Measurements from ENCODE around the gene ERCC5.

Gene ERCC5

DNA sequence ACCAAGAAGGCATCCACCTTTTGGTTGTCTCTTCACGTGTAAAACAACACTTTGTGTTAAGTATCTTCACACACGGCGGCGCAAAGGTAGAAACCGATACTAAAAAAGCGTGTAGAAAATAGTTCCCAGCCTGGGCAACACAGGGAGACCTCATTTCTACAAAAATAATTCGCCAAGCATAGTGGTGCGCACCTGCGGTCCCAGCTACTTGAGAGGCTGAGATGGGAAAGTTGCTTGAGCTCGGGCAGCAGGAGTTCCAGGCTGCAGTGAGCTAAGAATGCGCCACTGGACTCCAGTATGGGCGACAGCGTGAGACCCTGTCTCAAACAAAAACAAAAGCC lies 573 bp upstream of the ERCC5 start:
- peak overlapping the region; percentile 81 for H3K9ac ChIP-seq (ENCODE audit: insufficient read length, low read depth)
- no peaks in the 10 kb centered on the region for H3K27me3 ChIP-seq (ENCODE audit: insufficient read depth, insufficient read length)
- H3K36me3 ChIP-seq (ENCODE audit: insufficient read depth, insufficient read length, low read length), result no peaks in the 10 kb centered on the region
- no peak for DNase-seq (ENCODE audit: low read depth, low spot score)
- no peaks in the 10 kb centered on the region for H3K9me3 ChIP-seq (ENCODE audit: insufficient read depth, low read length)
- H3K4me1 ChIP-seq (ENCODE audit: insufficient read depth, insufficient read length), result no peaks in the 10 kb centered on the region
- peak overlapping the region; percentile 73 for H3K4me3 ChIP-seq (ENCODE audit: insufficient read length, low read depth)
- TF ChIP-seq YY1 (IDR thresholded peaks at IDR 0.05; ENCODE audit: insufficient read depth, insufficient read length) (no peak), ZNF274 (IDR thresholded peaks at IDR 0.05; ENCODE audit: low read depth, low read length) (no peak), SUZ12 (IDR thresholded peaks at IDR 0.05; ENCODE audit: extremely low read depth, insufficient read depth, insufficient read length) (no peak)

DNA sequence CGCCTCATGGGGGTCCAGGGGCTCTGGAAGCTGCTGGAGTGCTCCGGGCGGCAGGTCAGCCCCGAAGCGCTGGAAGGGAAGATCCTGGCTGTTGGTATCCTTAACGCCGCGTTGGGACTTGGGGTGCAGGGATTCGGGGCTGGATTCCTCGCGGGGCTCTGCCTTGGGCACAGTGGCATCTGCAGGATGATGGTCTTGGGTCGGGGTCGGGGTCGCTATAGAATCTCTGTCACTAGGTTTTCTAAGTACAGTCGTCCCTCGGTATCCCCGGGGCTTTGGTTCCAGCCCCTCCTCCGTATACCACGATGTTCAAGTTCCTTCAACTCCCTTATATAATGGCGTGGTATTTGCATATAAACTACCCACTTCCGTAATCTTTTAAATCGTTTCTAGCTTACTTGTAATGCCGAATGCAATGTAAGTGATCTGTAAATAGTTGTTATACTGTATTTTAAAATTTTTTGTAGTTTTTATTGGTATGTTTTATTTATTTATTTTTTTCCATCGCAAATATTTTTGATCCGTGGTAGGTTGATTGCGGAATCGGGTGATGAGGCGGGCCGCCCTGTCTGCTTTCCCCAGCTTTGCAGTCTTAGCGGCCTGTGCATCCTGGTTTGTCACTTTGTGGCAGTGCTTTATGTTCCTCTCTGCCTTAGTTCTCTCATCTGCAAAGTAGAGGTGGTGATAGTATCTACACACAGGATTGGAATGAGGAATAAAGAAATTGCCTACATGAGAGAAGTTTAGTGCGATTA lies 606 bp downstream of the ERCC5 start:
- TF ChIP-seq ZNF274 (IDR thresholded peaks at IDR 0.05; ENCODE audit: low read depth, low read length), result no peak
- H3K4me1 ChIP-seq (ENCODE audit: insufficient read depth, insufficient read length), result no peaks in the 10 kb centered on the region
- no peaks in the 10 kb centered on the region for H3K36me3 ChIP-seq (ENCODE audit: insufficient read depth, insufficient read length, low read length)
- peak overlapping the region; percentile 81 for H3K9ac ChIP-seq (ENCODE audit: insufficient read length, low read depth)
- H3K4me3 ChIP-seq (ENCODE audit: insufficient read length, low read depth), result peak overlapping the region; percentile 73
- no peak for DNase-seq (ENCODE audit: low read depth, low spot score)
- H3K27me3 ChIP-seq (ENCODE audit: insufficient read depth, insufficient read length), result no peaks in the 10 kb centered on the region
- no peaks in the 10 kb centered on the region for H3K9me3 ChIP-seq (ENCODE audit: insufficient read depth, low read length)

DNA sequence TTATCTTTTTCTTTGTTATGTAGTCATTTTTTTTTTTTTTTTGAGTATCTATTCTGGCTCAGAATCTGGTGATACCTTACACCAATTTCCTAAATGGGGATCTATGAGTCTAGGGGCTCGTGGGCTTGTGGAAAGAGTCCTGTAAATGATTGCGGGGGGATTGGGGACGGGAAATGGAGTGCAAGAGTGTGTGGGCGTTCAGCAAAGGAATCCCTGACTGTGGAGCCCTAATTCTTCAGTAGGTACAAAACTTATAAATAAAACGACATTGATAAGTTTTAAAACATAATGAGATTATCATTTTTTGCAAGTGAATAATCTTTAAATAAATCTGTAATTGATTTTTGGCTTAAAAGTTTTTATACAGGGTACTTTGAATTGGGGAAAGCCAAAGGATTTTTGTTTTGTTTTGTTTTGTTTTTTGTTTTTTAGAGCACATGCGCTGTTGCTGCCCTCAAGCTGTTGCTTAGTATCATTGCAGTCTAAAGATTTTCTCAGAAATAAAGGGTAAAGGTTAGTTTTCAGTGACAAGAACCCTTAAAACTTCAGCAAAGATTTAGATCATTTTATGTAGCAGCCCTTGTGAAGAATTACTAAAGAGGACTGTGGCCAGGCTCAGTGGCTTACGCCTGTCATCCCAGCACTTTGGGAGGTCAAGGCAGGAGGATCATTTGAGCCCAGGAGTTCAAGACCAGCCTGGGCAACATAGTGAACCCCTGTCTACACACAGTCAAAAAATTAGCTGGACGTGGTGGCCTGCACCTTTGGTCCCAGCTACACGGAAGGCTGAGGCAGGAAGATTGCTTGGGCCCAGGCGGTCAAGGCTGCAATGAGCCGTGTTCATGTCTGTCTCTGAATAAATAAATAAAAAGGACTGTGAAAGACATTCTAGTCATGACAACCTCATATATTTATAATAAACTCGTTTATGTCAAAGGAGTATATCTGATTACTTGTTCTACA lies 1.7 kb downstream of the ERCC5 start:
- H3K27me3 ChIP-seq (ENCODE audit: insufficient read depth, insufficient read length), result no peaks in the 10 kb centered on the region
- H3K36me3 ChIP-seq (ENCODE audit: insufficient read depth, insufficient read length, low read length), result no peaks in the 10 kb centered on the region
- DNase-seq (ENCODE audit: low read depth, low spot score), result no peak
- no peaks in the 10 kb centered on the region for H3K4me1 ChIP-seq (ENCODE audit: insufficient read depth, insufficient read length)
- H3K9ac ChIP-seq (ENCODE audit: insufficient read length, low read depth), result no peak overlapping the region
- TF ChIP-seq SUZ12 (IDR thresholded peaks at IDR 0.05; ENCODE audit: extremely low read depth, insufficient read depth, insufficient read length), result no peak
- no peak for TF ChIP-seq ZNF274 (IDR thresholded peaks at IDR 0.05; ENCODE audit: low read depth, low read length)
- no peak for TF ChIP-seq YY1 (IDR thresholded peaks at IDR 0.05; ENCODE audit: insufficient read depth, insufficient read length)
- H3K4me3 ChIP-seq (ENCODE audit: insufficient read length, low read depth), result no peak overlapping the region
- H3K9me3 ChIP-seq (ENCODE audit: insufficient read depth, low read length), result no peaks in the 10 kb centered on the region

DNA sequence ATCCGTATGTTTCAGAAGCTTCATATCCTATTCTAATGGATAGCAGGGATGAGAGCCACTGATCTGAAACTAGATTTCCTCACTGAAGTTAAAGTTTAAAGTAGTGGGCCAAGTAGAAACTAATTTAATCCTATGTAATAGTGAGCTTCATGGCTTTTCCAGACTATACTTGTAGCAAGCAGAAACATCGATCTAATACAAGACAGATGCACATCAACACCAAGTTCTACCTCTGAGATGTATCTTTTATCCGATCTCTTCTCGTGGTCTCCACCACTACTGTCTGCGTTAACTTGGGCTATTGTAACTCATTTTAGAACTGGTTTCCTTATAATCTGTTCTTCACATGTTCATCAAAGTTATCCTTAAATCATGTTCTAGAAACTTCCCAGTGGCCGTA lies 3.1 kb downstream of the ERCC5 start:
- TF ChIP-seq ZNF274 (IDR thresholded peaks at IDR 0.05; ENCODE audit: low read depth, low read length) (no peak), SUZ12 (IDR thresholded peaks at IDR 0.05; ENCODE audit: extremely low read depth, insufficient read depth, insufficient read length) (no peak), YY1 (IDR thresholded peaks at IDR 0.05; ENCODE audit: insufficient read depth, insufficient read length) (no peak)
- Histone ChIP-seq H3K4me1 (ENCODE audit: insufficient read depth, insufficient read length) (no peaks in the 10 kb centered on the region), H3K9me3 (ENCODE audit: insufficient read depth, low read length) (no peaks in the 10 kb centered on the region), H3K27me3 (ENCODE audit: insufficient read depth, insufficient read length) (no peaks in the 10 kb centered on the region), H3K4me3 (ENCODE audit: insufficient read length, low read depth) (no peak overlapping the region), H3K36me3 (ENCODE audit: insufficient read depth, insufficient read length, low read length) (peaks cover under 1% of the 10 kb centered on the region), H3K9ac (ENCODE audit: insufficient read length, low read depth) (no peak overlapping the region)
- no peak for DNase-seq (ENCODE audit: low read depth, low spot score)

DNA sequence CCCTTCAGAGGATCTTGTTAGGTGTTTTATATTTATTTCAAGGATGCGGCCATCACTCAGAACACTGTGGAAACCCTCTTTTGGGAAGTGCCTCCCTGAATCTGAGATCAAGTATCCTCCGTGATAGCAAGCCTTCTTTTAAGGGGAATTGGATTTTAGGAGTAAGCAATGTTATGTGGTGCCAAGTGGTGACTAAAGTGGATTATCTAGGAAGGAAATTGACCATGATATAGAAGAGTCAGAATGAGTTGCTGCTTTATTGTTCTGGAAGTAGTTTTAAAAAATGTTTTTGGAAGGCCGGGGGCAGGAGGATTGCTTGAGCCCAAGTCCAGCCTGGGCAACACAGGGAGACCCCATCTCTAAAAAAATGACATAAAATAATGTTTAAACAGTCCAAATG lies 6.7 kb downstream of the ERCC5 start:
- Histone ChIP-seq H3K4me3 (ENCODE audit: insufficient read length, low read depth) (no peak overlapping the region), H3K36me3 (ENCODE audit: insufficient read depth, insufficient read length, low read length) (peaks cover 21% of the 10 kb centered on the region), H3K9ac (ENCODE audit: insufficient read length, low read depth) (no peak overlapping the region), H3K4me1 (ENCODE audit: insufficient read depth, insufficient read length) (no peaks in the 10 kb centered on the region), H3K9me3 (ENCODE audit: insufficient read depth, low read length) (no peaks in the 10 kb centered on the region), H3K27me3 (ENCODE audit: insufficient read depth, insufficient read length) (no peaks in the 10 kb centered on the region)
- no peak for DNase-seq (ENCODE audit: low read depth, low spot score)
- TF ChIP-seq ZNF274 (IDR thresholded peaks at IDR 0.05; ENCODE audit: low read depth, low read length) (no peak), SUZ12 (IDR thresholded peaks at IDR 0.05; ENCODE audit: extremely low read depth, insufficient read depth, insufficient read length) (no peak), YY1 (IDR thresholded peaks at IDR 0.05; ENCODE audit: insufficient read depth, insufficient read length) (no peak)

DNA sequence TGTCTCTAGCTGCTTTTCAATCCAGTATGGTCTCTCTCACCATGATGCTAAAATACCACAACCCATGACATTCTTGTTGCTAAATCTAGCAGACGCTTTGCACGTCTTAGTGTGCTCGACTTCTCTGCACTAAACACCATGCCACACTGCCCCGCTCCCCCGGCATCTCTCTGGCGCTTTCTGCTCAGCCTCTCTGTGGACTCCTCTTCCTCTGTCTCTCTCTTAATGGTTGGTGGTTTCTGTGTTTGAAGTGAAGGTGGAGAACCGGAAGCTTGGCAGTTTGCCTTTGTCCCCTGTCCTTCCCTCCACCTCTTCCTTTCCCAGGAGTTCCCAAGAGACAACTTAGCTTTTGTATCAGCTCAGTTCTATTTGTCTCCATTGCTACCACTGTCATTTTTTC lies 8.8 kb downstream of the ERCC5 start:
- DNase-seq (ENCODE audit: low read depth, low spot score), result no peak
- peaks cover 32% of the 10 kb centered on the region for H3K36me3 ChIP-seq (ENCODE audit: insufficient read depth, insufficient read length, low read length)
- no peaks in the 10 kb centered on the region for H3K4me1 ChIP-seq (ENCODE audit: insufficient read depth, insufficient read length)
- no peak overlapping the region for H3K4me3 ChIP-seq (ENCODE audit: insufficient read length, low read depth)
- no peak for TF ChIP-seq YY1 (IDR thresholded peaks at IDR 0.05; ENCODE audit: insufficient read depth, insufficient read length)
- H3K27me3 ChIP-seq (ENCODE audit: insufficient read depth, insufficient read length), result no peaks in the 10 kb centered on the region
- H3K9ac ChIP-seq (ENCODE audit: insufficient read length, low read depth), result no peak overlapping the region
- H3K9me3 ChIP-seq (ENCODE audit: insufficient read depth, low read length), result no peaks in the 10 kb centered on the region

DNA sequence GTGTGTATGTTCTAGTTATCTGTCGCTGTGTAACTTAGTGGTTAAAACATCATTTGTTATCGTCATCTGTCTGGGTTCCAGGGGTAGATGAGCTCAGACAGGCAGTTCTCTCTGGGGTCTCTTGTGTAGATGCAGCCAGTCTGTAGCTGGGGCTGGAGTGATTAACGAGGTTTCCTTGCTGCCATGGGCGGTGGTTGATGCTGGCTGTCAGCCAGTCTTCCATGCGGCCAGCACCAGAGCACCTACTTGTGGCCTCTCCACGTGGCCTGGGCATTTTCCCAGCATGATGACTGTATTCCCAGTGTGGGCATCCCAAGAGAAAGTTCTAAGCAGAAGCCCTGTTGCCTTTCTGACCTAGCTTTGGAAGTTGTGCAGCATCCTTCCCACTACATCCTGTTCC lies 10.7 kb downstream of the ERCC5 start:
- Histone ChIP-seq H3K9me3 (ENCODE audit: insufficient read depth, low read length) (no peaks in the 10 kb centered on the region), H3K36me3 (ENCODE audit: insufficient read depth, insufficient read length, low read length) (peaks cover 43% of the 10 kb centered on the region), H3K9ac (ENCODE audit: insufficient read length, low read depth) (no peak overlapping the region), H3K27me3 (ENCODE audit: insufficient read depth, insufficient read length) (no peaks in the 10 kb centered on the region), H3K4me3 (ENCODE audit: insufficient read length, low read depth) (no peak overlapping the region), H3K4me1 (ENCODE audit: insufficient read depth, insufficient read length) (no peaks in the 10 kb centered on the region)
- TF ChIP-seq SUZ12 (IDR thresholded peaks at IDR 0.05; ENCODE audit: extremely low read depth, insufficient read depth, insufficient read length) (no peak), YY1 (IDR thresholded peaks at IDR 0.05; ENCODE audit: insufficient read depth, insufficient read length) (no peak), ZNF274 (IDR thresholded peaks at IDR 0.05; ENCODE audit: low read depth, low read length) (no peak)
- DNase-seq (ENCODE audit: low read depth, low spot score), result no peak

Data from NT2/D1 (cell line).